GM12878 (cell line): ENCODE measurements around the gene ASPHD1. TPM values are rescaled to one million over a fixed set of nuclear protein-coding genes. Genes with fewer than 3 reads are reported as not detected.

Source experiments
- ATAC-seq: fragments of 200-7000 bp; cut with Tn5 transposase; 3 replicates; pipeline ENCODE4 v1.9.1; 2020; ENCODE audit warnings: mild to moderate bottlenecking, moderate library complexity
- BruUV-seq: library from RNA; stranded (reverse); fragments of 400-500 nt; replicated peaks from 2 replicates; lab custom pipeline; 2021; lab: Mats Ljungman, UMichigan
- CTCF ChIA-PET: fragments of 300-600 bp; sonication (Branson Sonifier 250); formaldehyde crosslinking; extraction: SDS; loops from one replicate; lab custom pipeline; 2021; ENCODE audit warnings: inconsistent platforms; lab: Yijun Ruan, JAX
- POLR2A ChIA-PET: fragments of 350-600 bp; formaldehyde crosslinking; extraction: SDS; loops from one replicate; lab custom pipeline; 2021; ENCODE audit warnings: inconsistent platforms; lab: Charles Lee
- RAD21 ChIA-PET: fragments of 300-600 bp; sonication (Branson Sonifier 250); formaldehyde crosslinking; loops from one replicate; lab custom pipeline; 2023; ENCODE audit warnings: antibody characterized with exemption; ENCODE audit not compliant: unreplicated experiment; lab: Charles Lee
- SMC1A ChIA-PET: fragments of 300-600 bp; sonication (Branson Sonifier 250); formaldehyde crosslinking; loops from one replicate; lab custom pipeline; 2023; ENCODE audit not compliant: unreplicated experiment, uncharacterized antibody; lab: Charles Lee
- DNase-seq: peaks from one replicate; pipeline ENCODE4 v3.0.0-alpha.2; 2011; ENCODE audit warnings: low read depth, low spot score
- FAIRE-seq: peaks from 3 replicates; lab custom pipeline; 2011; peaks lifted over from hg19 to GRCh38; lab: Jason Lieb, UNC
- H2AFZ ChIP-seq: 2 replicates; pipeline ENCODE4 v1.6.0; 2011; ENCODE audit warnings: low read depth, low read length, control low read depth; ENCODE audit not compliant: control insufficient read depth
- H3K27ac ChIP-seq: 2 replicates; pipeline ENCODE4 v1.5.1; 2011; ENCODE audit warnings: control low read depth; ENCODE audit not compliant: control insufficient read depth, insufficient read depth
- H3K27me3 ChIP-seq, 2 experiments: replicated peaks in 1 of 2; 2 replicates each; pipeline versions ENCODE4 v1.6.0 to v1.6.1; 2011; ENCODE audit warnings: low read length in 1 of 2; ENCODE audit not compliant: control insufficient read depth in 2 of 2, insufficient read depth in 2 of 2
- H3K36me3 ChIP-seq, 2 experiments: 2 replicates each; pipeline ENCODE4 v1.5.1; 2011; ENCODE audit warnings: low read length in 1 of 2; ENCODE audit not compliant: control insufficient read depth in 2 of 2, insufficient read depth in 2 of 2
- H3K4me1 ChIP-seq: 2 replicates; pipeline ENCODE4 v1.6.1; 2011; ENCODE audit warnings: mild to moderate bottlenecking, low read length, moderate library complexity, mixed read lengths; ENCODE audit not compliant: control insufficient read depth, insufficient read depth
- H3K4me2 ChIP-seq: 2 replicates; pipeline ENCODE4 v1.6.0; 2011; ENCODE audit warnings: control low read depth; ENCODE audit not compliant: control insufficient read depth, insufficient read depth
- H3K4me3 ChIP-seq: fragments of 200-600 bp; sonication (generic); 2 replicates; pipeline ENCODE4 v1.5.1; 2016
- H3K79me2 ChIP-seq: 2 replicates; pipeline ENCODE4 v1.6.0; 2011; ENCODE audit warnings: low read length; ENCODE audit not compliant: control insufficient read depth, insufficient read depth
- H3K9ac ChIP-seq: 2 replicates; pipeline ENCODE4 v1.8.0; 2011; ENCODE audit warnings: low read length, control low read depth, mixed read lengths; ENCODE audit not compliant: control insufficient read depth, insufficient read depth
- H3K9me3 ChIP-seq: replicated peaks from 3 replicates; pipeline ENCODE4 v1.5.1; 2011; ENCODE audit warnings: mild to moderate bottlenecking, low read length; ENCODE audit not compliant: control insufficient read depth, insufficient read depth
- H4K20me1 ChIP-seq: 2 replicates; pipeline ENCODE4 v1.6.0; 2011; ENCODE audit not compliant: control insufficient read depth, insufficient read depth
- BCL11A ChIP-seq: IDR thresholded peaks from 2 replicates; pipeline ENCODE4 v1.6.1; 2011; ENCODE audit warnings: low read depth, low read length
- BCL3 ChIP-seq: IDR thresholded peaks from 2 replicates; pipeline ENCODE4 v1.6.1; 2011; ENCODE audit warnings: borderline replicate concordance, low read depth, mild to moderate bottlenecking, moderate library complexity, low read length; ENCODE audit not compliant: insufficient read depth, poor library complexity, severe bottlenecking
- BRCA1 ChIP-seq: IDR thresholded peaks from 2 replicates; pipeline ENCODE4 v1.6.1; 2011; ENCODE audit warnings: low read depth, low read length, improper control_type of control experiment
- CREB1 ChIP-seq: IDR thresholded peaks from 2 replicates; pipeline ENCODE4 v1.6.1; 2012; ENCODE audit warnings: low read depth, mild to moderate bottlenecking, inconsistent platforms
- CUX1 ChIP-seq: IDR thresholded peaks from 2 replicates; pipeline ENCODE4 v1.6.1; 2012; ENCODE audit warnings: improper control_type of control experiment, low read depth, low read length; ENCODE audit not compliant: insufficient replicate concordance
- GABPA ChIP-seq: IDR thresholded peaks from 2 replicates; pipeline ENCODE4 v1.6.1; 2014; ENCODE audit warnings: antibody characterized with exemption, low read depth, mild to moderate bottlenecking, inconsistent platforms
- NFYA ChIP-seq: IDR thresholded peaks from 2 replicates; pipeline ENCODE4 v1.6.1; 2011; ENCODE audit warnings: low read depth, mild to moderate bottlenecking, low read length, improper control_type of control experiment, borderline replicate concordance
- TCF12 ChIP-seq: IDR thresholded peaks from 2 replicates; pipeline ENCODE4 v1.6.1; 2011; ENCODE audit warnings: low read depth, mild to moderate bottlenecking, low read length
- TCF7 ChIP-seq: IDR thresholded peaks from 2 replicates; pipeline ENCODE4 v1.6.1; 2014; ENCODE audit warnings: antibody characterized with exemption, borderline replicate concordance
- ZBTB11 ChIP-seq: fragments of 450-650 bp; formaldehyde crosslinking; IDR thresholded peaks from 2 replicates; pipeline ENCODE4 v1.5.0; 2022; ENCODE audit warnings: mild to moderate bottlenecking, missing genetic modification characterization
- ZNF207 ChIP-seq: fragments of 450-650 bp; IDR thresholded peaks from 2 replicates; pipeline ENCODE4 v1.6.1; 2014; ENCODE audit warnings: antibody characterized with exemption, mild to moderate bottlenecking, borderline replicate concordance
- ZNF217 ChIP-seq: fragments of 450-650 bp; IDR thresholded peaks from 2 replicates; pipeline ENCODE4 v1.6.1; 2017; ENCODE audit warnings: antibody characterized with exemption, mild to moderate bottlenecking
- WGBS: methylation state at CpG from one replicate; pipeline ENCODE4 v1.1.6; 2016; ENCODE audit warnings: low lambda C conversion rate; ENCODE audit not compliant: insufficient replicate concordance, insufficient coverage; ENCODE audit errors: missing lambda C conversion rate; 5-methylcytosine and 5-hydroxymethylcytosine counted together
- in situ Hi-C: fragments of 300-500 bp; cut with MboI; formaldehyde crosslinking; loops from 9 replicates; pipeline ENCODE4 v1.14.3; 2018; ENCODE audit warnings: mixed read lengths
- intact Hi-C: fragments of 100-400 bp; cut with micrococcal nuclease; formaldehyde crosslinking; loops from one replicate; pipeline ENCODE4 v1.14.2; 2022; ENCODE audit not compliant: unreplicated experiment
- polyA plus RNA-seq, 11 experiments: library from polyadenylated mRNA; depleted of rRNA in 4 of 11; unstranded in 6 of 11; stranded (reverse) in 5 of 11; fragments of >200 nt; fragmentation: Nextera tagmentation in 4 of 11; fragmentation: Illumina TruSeq in 1 of 11; extraction: Ambion mirVana in 4 of 11; extraction: Trizol in 1 of 11; gene quantifications; 1 replicate in 1 of 11; 2 replicates in 10 of 11; pipeline versions ENCODE4 v1.2.1 to v1.2.3, GENCODE V29; 2011 to 2016; ENCODE audit warnings: inconsistent platforms in 2 of 11, missing spikeins in 2 of 11, low read depth in 1 of 11
- total RNA-seq, 4 experiments: library from RNA; depleted of rRNA in 3 of 4; stranded (reverse); fragments of >200 nt in 3 of 4; fragmentation: Illumina TruSeq in 1 of 4; extraction: Trizol in 1 of 4; gene quantifications; 2 replicates each; pipeline versions ENCODE4 v1.2.1 to v1.2.3, GENCODE V29; 2013 to 2021

The ASPHD1 gene
- total and polyA plus RNA-seq, 10 of the 15 experiments (the other 5 are each of a cell fraction or from before 2014, with no cell fraction given): not detected

- ChIA-PET RAD21 (no interaction called here), CTCF (interaction anchor here (0.7 to 2.3 kb wide), 4 partner anchors 52 to 124 kb away, joined by 3 to 8 read pairs (median 3); partner anchors contain the start of gene C16orf92), POLR2A (interaction anchor here (0.5 to 0.7 kb wide), 2 partner anchors 10 to 217 kb away, joined by 3 read pairs; no protein-coding TSS in a partner anchor), SMC1A (interaction anchor here (0.6 kb wide), 1 partner anchor 48 kb away, joined by 3 read pairs; no protein-coding TSS in a partner anchor)
- intact Hi-C loops: loop anchor here (10.0 kb wide), 1 partner anchor 116 kb away; the partner anchor contains the start of gene C16orf92
- H3K27ac ChIP-seq: no peak overlapping the region
- DNase-seq: no peak
- no peak overlapping the region for H3K4me2 ChIP-seq
- FAIRE-seq: no peak
- no peak overlapping the region for H2AFZ ChIP-seq
- no peak for ATAC-seq
- H3K4me3 ChIP-seq: no peak overlapping the region
- TF ChIP-seq BCL11A: no peak
- TF ChIP-seq TCF12: no peak
- TF ChIP-seq ZBTB11: no peak
- no peak for TF ChIP-seq ZNF217
- no peak for TF ChIP-seq TCF7
- TF ChIP-seq NFYA: no peak
- no peak for TF ChIP-seq CUX1
- no peak for TF ChIP-seq BRCA1
- TF ChIP-seq CREB1: no peak
- no peak for TF ChIP-seq BCL3
- TF ChIP-seq GABPA: no peak
- TF ChIP-seq ZNF207: no peak
- in situ Hi-C loops: no loop called here
- H3K9me3 ChIP-seq: no peaks in the 10 kb centered on the region
- H3K79me2 ChIP-seq: no peaks in the 10 kb centered on the region
- no peaks in the 10 kb centered on the region; a peak in 1 of 4 replicates for H3K36me3 ChIP-seq
- WGBS: 89% methylated on average over 2 of the region's 2 CpGs
- no peak overlapping the region for H3K9ac ChIP-seq
- BruUV-seq: TSS peak; percentile 47
- no peaks in the 10 kb centered on the region for H3K27me3 ChIP-seq
- H4K20me1 ChIP-seq: no peaks in the 10 kb centered on the region
- H3K4me1 ChIP-seq: no peaks in the 10 kb centered on the region
These were observed 8.5 kb downstream of the ASPHD1 start for GRCh38 chr16:29908719-29909220.
